Liver (tissue), 9 donors: Measurements from ENCODE around the gene GPATCH8. TPM values are rescaled to one million over a fixed set of nuclear protein-coding genes. Genes with fewer than 3 reads are reported as not detected.

Experiments used
- DNase-seq: peaks from one replicate; pipeline ENCODE4 v3.0.0-alpha.2; 2017; ENCODE audit warnings: low spot score
- H3K27ac ChIP-seq, 2 donors: one replicate each; pipeline ENCODE4 v1.7.0; 2013; ENCODE audit warnings: inconsistent platforms in 2 of 2, low read length in 2 of 2, control low read depth in 1 of 2, low read depth in 1 of 2, mild to moderate bottlenecking in 1 of 2
- H3K27me3 ChIP-seq, 4 donors: one replicate each; pipeline versions ENCODE4 v1.6.1 to v1.7.0; 2013; ENCODE audit warnings: low read length in 3 of 4, inconsistent platforms in 1 of 4, mild to moderate bottlenecking in 1 of 4, moderate library complexity in 1 of 4; ENCODE audit not compliant: control insufficient read depth in 4 of 4, insufficient read depth in 4 of 4
- H3K36me3 ChIP-seq, 4 donors: one replicate each; pipeline versions ENCODE4 v1.6.1 to v1.7.0; 2013; ENCODE audit warnings: low read length in 3 of 4, mild to moderate bottlenecking in 3 of 4, low read depth in 1 of 4, moderate library complexity in 1 of 4; ENCODE audit not compliant: control insufficient read depth in 4 of 4, insufficient read depth in 3 of 4
- H3K4me1 ChIP-seq, 4 donors: one replicate each; pipeline versions ENCODE4 v1.6.1 to v1.7.0; 2013; ENCODE audit warnings: low read length in 3 of 4, mild to moderate bottlenecking in 3 of 4, moderate library complexity in 1 of 4; ENCODE audit not compliant: control insufficient read depth in 4 of 4, insufficient read depth in 4 of 4
- H3K4me3 ChIP-seq, 3 donors: one replicate each; pipeline versions ENCODE4 v1.6.1 to v1.7.0; 2013; ENCODE audit warnings: low read length in 3 of 3, control low read depth in 1 of 3, low read depth in 1 of 3, mild to moderate bottlenecking in 1 of 3
- H3K9ac ChIP-seq, 2 donors: one replicate each; pipeline ENCODE4 v1.7.0; 2013; ENCODE audit warnings: low read length in 2 of 2, mild to moderate bottlenecking in 2 of 2, moderate library complexity in 2 of 2, control low read depth in 1 of 2, low read depth in 1 of 2
- H3K9me3 ChIP-seq, 4 donors: one replicate each; pipeline versions ENCODE4 v1.6.1 to v1.7.0; 2013; ENCODE audit warnings: low read length in 3 of 4; ENCODE audit not compliant: control insufficient read depth in 4 of 4
- EGR1 ChIP-seq, 2 donors: IDR thresholded peaks; 2 replicates each; pipeline ENCODE4 v1.6.1; 2016 to 2018; ENCODE audit warnings: antibody characterized with exemption in 2 of 2, low read depth in 2 of 2
- FOXA1 ChIP-seq: IDR thresholded peaks from 2 replicates; pipeline ENCODE4 v1.6.1; 2016; ENCODE audit warnings: antibody characterized with exemption
- FOXA2 ChIP-seq: IDR thresholded peaks from 2 replicates; pipeline ENCODE4 v1.6.1; 2016; ENCODE audit warnings: antibody characterized with exemption
- GABPA ChIP-seq, 2 donors: IDR thresholded peaks in 1 of 2; conservative IDR thresholded peaks in 1 of 2; 2 replicates each; pipeline ENCODE4 v1.6.1; 2016; ENCODE audit warnings: antibody characterized with exemption in 2 of 2, mild to moderate bottlenecking in 1 of 2, moderate library complexity in 1 of 2
- HNF4A ChIP-seq, 2 donors: conservative IDR thresholded peaks; 2 replicates each; pipeline ENCODE4 v1.6.1; 2016; ENCODE audit warnings: antibody characterized with exemption in 2 of 2, mild to moderate bottlenecking in 2 of 2
- HNF4G ChIP-seq: IDR thresholded peaks from 2 replicates; pipeline ENCODE4 v1.6.1; 2016; ENCODE audit warnings: antibody characterized with exemption
- NR2F2 ChIP-seq: IDR thresholded peaks from 2 replicates; pipeline ENCODE4 v1.6.1; 2016; ENCODE audit warnings: antibody characterized with exemption
- RAD21 ChIP-seq, 2 donors: IDR thresholded peaks; 2 replicates each; pipeline ENCODE4 v1.6.1; 2016; ENCODE audit warnings: antibody characterized with exemption in 2 of 2, mild to moderate bottlenecking in 2 of 2
- TAF1 ChIP-seq: conservative IDR thresholded peaks from 2 replicates; pipeline ENCODE4 v1.6.1; 2016; ENCODE audit warnings: antibody characterized with exemption, mild to moderate bottlenecking
- YY1 ChIP-seq: IDR thresholded peaks from 2 replicates; pipeline ENCODE4 v1.6.1; 2016; ENCODE audit warnings: antibody characterized with exemption, mild to moderate bottlenecking
- WGBS: extraction: QIAGEN DNeasy Blood & Tissue Kit; methylation state at CpG from one replicate; pipeline ENCODE4 v1.1.7; 2013; 5-methylcytosine and 5-hydroxymethylcytosine counted together
- polyA plus RNA-seq, 2 donors: library from polyadenylated mRNA; stranded (reverse) in 1 of 2; unstranded in 1 of 2; fragments of 200-250 nt in 1 of 2; fragments of >200 nt in 1 of 2; fragmentation: Nextera tagmentation in 1 of 2; extraction: Ambion mirVana in 1 of 2; gene quantifications; one replicate each; pipeline versions ENCODE4 v1.2.1 to v1.2.3, GENCODE V29; 2013 to 2015
- total RNA-seq, 2 donors: library from RNA; depleted of rRNA; stranded (reverse); fragments of >200 nt; gene quantifications; one replicate each; pipeline ENCODE4 v1.2.3, GENCODE V29; 2014
- TF ChIP-seq, protein P1 (sequence below): IDR thresholded peaks from 2 replicates; pipeline ENCODE4 v1.6.1; 2016; ENCODE audit warnings: antibody characterized with exemption
- TF ChIP-seq, protein P2 (sequence below): fragments of 150-350 bp; IDR thresholded peaks from 2 replicates; pipeline ENCODE4 v1.5.1; 2017; ENCODE audit warnings: improper control_type of control experiment, low read depth, low read length; ENCODE audit not compliant: missing input control
- TF ChIP-seq, protein P3 (sequence below): IDR thresholded peaks from 2 replicates; pipeline ENCODE4 v1.6.1; 2016; ENCODE audit warnings: antibody characterized with exemption
- donor health status: healthy.
- donor health status: healthy.
- donor health status: healthy.
- donor health status: healthy.
- donor health status: healthy.

Gene GPATCH8
- total and polyA plus RNA-seq, 4 donors: 4.2 to 21.8 (median 9.9) TPM

DNA sequence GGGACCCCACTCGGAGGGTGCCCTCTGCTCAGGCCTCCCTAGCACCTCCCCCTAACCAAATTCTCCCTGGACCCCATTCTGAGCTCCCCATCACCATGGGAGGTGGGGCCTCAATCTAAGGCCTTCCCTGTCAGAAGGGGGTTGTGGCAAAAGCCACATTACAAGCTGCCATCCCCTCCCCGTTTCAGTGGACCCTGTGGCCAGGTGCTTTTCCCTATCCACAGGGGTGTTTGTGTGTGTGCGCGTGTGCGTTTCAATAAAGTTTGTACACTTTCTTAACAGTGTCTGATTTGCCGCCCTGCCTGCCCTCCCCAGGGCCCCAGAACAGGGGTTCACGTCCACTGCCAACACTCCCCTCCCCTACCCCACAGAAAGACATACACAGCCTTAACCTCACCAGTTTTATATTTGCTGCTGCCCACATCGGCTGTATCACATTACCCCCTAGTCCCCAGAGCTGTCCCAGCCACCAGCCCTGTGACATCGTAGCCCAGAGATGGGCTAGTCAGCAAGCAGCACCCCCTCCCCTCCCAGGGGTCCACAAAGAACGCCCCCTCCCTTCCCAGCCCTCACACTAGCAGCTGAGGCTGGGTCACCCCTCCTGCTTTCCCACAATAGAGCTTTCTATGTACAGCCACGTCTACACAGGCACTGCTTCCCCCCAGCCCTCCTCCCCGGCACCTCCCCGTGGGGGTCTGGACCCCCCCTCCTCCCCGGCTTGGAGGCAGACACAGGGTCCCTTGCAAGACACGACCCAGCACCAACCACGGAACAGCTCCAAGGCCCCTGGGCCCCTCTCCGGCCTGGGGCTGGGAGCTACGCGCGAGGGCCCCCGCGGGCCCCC, 150.2 kb downstream of the GPATCH8 start:
- H3K27me3 ChIP-seq: no peaks in the 10 kb centered on the region
- H3K9ac ChIP-seq: no peak overlapping the region
- TF ChIP-seq HNF4A (conservative IDR thresholded peaks at IDR 0.05): no peak
- DNase-seq: no peak
- peaks cover 0 to 5% (median 0%) of the 10 kb centered on the region in 4 donors for H3K4me1 ChIP-seq
- H3K9me3 ChIP-seq: no peaks in the 10 kb centered on the region
- no peak overlapping the region for H3K4me3 ChIP-seq
- WGBS: 68% methylated on average over 22 of the region's 22 CpGs
- H3K36me3 ChIP-seq: peaks cover 4 to 32% (median 15%) of the 10 kb centered on the region in 4 donors
- H3K27ac ChIP-seq: no peak overlapping the region

DNA sequence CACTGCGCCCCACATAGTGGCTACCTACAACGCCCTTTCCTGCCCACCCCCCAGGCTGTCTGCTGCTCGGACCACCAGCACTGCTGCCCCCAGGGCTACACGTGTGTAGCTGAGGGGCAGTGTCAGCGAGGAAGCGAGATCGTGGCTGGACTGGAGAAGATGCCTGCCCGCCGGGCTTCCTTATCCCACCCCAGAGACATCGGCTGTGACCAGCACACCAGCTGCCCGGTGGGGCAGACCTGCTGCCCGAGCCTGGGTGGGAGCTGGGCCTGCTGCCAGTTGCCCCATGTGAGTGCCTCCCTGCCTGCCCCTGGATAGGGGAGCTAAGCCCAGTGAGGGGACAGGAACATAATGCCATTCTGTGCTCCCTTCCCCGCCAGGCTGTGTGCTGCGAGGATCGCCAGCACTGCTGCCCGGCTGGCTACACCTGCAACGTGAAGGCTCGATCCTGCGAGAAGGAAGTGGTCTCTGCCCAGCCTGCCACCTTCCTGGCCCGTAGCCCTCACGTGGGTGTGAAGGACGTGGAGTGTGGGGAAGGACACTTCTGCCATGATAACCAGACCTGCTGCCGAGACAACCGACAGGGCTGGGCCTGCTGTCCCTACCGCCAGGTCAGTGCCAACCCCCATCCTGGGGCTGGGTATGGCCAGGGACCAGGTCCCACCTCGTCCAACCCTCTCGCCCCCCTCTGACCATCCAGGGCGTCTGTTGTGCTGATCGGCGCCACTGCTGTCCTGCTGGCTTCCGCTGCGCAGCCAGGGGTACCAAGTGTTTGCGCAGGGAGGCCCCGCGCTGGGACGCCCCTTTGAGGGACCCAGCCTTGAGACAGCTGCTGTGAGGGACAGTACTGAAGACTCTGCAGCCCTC, 151.0 kb downstream of the GPATCH8 start:
- Histone ChIP-seq H3K9me3 (no peaks in the 10 kb centered on the region), H3K27ac (no peak overlapping the region), H3K4me1 (peaks cover 0 to 5% (median 0%) of the 10 kb centered on the region in 4 donors), H3K27me3 (no peaks in the 10 kb centered on the region), H3K36me3 (peaks cover 4 to 32% (median 15%) of the 10 kb centered on the region in 4 donors), H3K9ac (no peak overlapping the region), H3K4me3 (no peak overlapping the region)
- TF ChIP-seq FOXA1: no peak
- TF ChIP-seq TAF1: no peak
- no peak for TF ChIP-seq NR2F2
- no peak for TF ChIP-seq HNF4G
- no peak for TF ChIP-seq EGR1 (IDR thresholded peaks at IDR 0.05; ENCODE audit: low read depth in 2 of 2)
- TF ChIP-seq, protein P1, sequence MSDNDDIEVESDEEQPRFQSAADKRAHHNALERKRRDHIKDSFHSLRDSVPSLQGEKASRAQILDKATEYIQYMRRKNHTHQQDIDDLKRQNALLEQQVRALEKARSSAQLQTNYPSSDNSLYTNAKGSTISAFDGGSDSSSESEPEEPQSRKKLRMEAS: no peak
- TF ChIP-seq FOXA2: no peak
- TF ChIP-seq, protein P2, sequence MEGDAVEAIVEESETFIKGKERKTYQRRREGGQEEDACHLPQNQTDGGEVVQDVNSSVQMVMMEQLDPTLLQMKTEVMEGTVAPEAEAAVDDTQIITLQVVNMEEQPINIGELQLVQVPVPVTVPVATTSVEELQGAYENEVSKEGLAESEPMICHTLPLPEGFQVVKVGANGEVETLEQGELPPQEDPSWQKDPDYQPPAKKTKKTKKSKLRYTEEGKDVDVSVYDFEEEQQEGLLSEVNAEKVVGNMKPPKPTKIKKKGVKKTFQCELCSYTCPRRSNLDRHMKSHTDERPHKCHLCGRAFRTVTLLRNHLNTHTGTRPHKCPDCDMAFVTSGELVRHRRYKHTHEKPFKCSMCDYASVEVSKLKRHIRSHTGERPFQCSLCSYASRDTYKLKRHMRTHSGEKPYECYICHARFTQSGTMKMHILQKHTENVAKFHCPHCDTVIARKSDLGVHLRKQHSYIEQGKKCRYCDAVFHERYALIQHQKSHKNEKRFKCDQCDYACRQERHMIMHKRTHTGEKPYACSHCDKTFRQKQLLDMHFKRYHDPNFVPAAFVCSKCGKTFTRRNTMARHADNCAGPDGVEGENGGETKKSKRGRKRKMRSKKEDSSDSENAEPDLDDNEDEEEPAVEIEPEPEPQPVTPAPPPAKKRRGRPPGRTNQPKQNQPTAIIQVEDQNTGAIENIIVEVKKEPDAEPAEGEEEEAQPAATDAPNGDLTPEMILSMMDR: no peak
- TF ChIP-seq, protein P3, sequence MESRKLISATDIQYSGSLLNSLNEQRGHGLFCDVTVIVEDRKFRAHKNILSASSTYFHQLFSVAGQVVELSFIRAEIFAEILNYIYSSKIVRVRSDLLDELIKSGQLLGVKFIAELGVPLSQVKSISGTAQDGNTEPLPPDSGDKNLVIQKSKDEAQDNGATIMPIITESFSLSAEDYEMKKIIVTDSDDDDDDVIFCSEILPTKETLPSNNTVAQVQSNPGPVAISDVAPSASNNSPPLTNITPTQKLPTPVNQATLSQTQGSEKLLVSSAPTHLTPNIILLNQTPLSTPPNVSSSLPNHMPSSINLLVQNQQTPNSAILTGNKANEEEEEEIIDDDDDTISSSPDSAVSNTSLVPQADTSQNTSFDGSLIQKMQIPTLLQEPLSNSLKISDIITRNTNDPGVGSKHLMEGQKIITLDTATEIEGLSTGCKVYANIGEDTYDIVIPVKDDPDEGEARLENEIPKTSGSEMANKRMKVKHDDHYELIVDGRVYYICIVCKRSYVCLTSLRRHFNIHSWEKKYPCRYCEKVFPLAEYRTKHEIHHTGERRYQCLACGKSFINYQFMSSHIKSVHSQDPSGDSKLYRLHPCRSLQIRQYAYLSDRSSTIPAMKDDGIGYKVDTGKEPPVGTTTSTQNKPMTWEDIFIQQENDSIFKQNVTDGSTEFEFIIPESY: no peak
- no peak for TF ChIP-seq RAD21 (IDR thresholded peaks at IDR 0.05)
- no peak for TF ChIP-seq GABPA (IDR thresholded peaks at IDR 0.05 in 1 of 2, conservative IDR thresholded peaks at IDR 0.05 in 1 of 2)
- TF ChIP-seq YY1: no peak
- WGBS: 93% methylated on average over 36 of the region's 36 CpGs
- no peak for DNase-seq
